Stimulated activated CD4-positive, alpha-beta T cell treated with anti-CD3 and anti-CD28 coated beads, TNF-alpha, amount 100 ng/mL, for 48 hours (primary cell): ENCODE measurements around the gene KIAA0232.

Source experiments
- DNase-seq, 3 donors: peaks; one replicate each; pipeline ENCODE4 v3.0.0-alpha.2; 2020; ENCODE audit warnings: low read depth in 3 of 3

Gene KIAA0232

DNA sequence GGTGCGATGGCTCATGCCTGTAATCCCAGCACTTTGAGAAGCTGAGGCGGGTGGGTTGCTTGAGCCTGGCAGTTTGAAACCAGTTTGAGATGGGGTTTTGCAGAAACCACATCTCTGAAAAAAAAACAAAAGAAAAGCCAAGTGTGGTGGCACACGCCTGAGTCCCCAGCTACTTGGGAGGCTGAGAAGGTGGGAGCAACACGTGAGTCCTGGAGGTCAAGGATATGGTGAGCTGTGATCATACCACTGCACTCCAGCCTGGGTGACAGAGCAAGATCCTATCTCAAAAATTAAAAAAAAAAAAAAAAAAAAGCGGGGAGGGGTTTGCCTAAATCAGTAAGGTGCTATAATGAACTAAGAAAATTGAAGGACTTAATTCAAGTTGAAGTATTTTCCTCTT is 68.9 kb downstream of the KIAA0232 start:
- DNase-seq = no peak

- no peak for DNase-seq
These were observed 69.4 kb downstream of the KIAA0232 start for GRCh38 chr4:6851962-6852361.

DNA sequence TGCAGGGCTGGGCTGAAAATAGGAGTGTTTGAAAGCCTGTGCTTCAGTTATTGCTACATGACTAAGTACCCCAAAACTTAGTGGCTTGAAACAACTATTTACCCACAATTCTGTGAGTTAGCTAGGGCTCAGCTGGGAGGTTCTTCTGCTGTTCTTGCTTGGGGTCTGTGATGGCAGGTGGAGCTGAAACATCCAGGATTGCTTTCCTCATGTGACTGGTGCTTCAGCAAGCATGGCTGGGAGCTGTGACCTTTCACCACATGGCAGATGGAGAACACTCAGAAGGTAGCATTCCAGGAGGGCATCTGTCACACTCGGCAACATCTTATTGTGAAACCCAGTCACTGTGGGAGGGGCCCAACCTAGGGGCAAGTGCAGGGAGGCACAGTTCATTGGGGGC is 70.1 kb downstream of the KIAA0232 start:
- DNase-seq = no peak

- no peak for DNase-seq
These were observed 71.7 kb downstream of the KIAA0232 start for GRCh38 chr4:6854098-6854744.

DNA sequence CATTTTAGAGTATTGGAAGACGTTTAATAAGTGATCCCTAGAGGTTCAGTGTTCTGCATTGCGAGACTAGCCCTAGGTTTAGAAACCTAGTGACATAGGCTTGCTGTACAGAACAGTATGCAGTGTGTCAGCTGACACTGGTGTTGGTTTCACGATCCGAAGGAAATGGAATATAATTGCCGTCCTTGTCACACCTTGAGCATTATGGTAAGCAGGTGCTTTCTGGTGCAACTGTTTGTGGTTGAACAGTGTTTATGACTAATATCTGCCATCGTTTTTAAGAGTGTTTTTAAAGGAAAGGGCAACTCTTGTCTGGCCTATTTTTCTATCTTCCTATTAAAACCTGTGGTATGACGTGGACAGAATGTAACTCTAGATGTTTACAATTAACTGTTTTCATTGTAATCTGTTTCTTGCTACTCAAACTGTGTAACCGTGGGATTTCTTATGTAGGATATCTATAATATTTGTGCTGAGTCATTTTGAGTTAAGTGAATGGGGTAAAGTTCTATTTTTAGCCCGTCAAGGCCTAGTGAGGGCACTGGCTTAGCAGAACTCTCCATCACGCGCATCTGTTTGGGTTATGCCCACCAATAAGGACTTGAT is 73.3 kb downstream of the KIAA0232 start:
- DNase-seq = peak in 2 of 3 donors; percentile 12 to 19

DNA sequence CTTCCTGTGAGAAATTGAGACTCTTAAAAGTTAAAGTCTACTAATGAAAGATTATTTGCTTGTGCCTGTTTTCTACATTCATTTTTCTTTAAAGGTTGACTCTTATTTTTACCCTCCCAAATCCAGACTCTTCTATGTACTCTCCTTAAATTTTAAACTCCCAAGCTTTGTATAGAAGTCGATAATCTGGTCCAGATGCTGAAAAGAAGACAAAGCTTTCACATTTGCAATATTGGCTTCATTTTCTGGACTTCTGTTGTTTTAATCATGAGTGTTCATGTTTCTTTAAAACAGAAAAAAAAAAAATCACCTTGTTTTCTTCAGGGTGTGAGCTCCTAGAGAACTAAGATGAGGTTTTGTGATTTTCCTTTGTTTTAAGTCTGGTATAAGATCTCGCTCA is 73.9 kb downstream of the KIAA0232 start:
- no peak for DNase-seq

GRCh38 chr4:6857009-6857882 is 74.7 kb downstream of the KIAA0232 start:
- no peak for DNase-seq

- no peak for DNase-seq
These were observed 76.5 kb downstream of the KIAA0232 start for GRCh38 chr4:6858997-6859396.

DNA sequence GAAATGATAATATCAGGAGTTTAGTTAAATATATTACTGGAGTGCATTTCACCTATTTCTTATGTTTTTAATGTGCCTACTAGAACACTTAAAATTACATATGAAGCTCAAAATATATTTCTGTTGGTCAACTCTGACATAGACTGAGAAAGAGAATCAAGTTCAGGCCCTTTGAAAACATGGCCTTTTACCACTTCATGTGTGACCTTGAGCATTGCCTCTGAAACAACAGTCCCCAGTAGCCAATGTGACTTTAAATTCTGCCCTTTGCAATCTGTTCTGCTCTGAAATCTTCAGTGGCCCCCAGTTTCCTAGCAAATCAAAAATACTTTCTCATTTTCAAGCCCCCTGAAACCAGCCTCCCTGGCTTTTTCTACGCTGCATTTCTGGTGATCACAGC is 77.0 kb downstream of the KIAA0232 start:
- DNase-seq = no peak

- no peak for DNase-seq
These were observed 85.9 kb downstream of the KIAA0232 start for GRCh38 chr4:6868386-6868785.

GRCh38 chr4:6869944-6870343 is 87.4 kb downstream of the KIAA0232 start:
- DNase-seq = no peak

GRCh38 chr4:6873291-6873690 is 90.8 kb downstream of the KIAA0232 start:
- no peak for DNase-seq

DNA sequence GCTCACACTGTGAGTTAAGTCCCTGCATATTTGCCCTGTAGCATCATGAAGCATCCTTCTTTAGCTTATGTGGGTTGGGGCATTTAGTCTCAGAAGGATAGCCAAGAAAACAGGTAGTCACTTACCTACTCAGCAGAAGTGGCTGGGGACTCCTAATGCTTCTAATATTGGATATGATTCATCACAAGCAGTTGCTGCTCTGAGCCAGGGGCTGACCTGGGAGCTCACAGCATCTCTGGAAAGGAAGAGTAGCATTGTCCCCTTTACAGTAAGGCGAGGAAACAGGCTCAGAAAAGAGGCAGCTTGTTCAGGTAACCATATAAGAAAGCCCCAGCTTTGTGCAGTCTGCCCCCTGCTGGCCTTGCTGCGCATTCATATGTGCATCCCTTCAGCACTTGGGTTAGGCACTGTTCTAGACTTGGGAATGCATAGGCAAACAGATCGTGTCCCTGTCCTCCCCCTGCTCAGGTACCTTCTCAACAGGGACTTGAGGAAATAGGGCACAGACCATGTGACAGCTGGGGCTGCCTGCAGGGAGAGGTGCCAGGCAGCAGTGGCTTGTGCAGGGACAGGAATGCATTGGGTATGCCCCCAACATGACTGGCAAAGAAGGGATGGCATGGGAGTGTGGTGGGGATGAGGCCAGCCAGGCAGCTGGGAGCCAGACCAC is 91.4 kb downstream of the KIAA0232 start:
- peak; percentile 63 to 70 (median 64) for DNase-seq

DNA sequence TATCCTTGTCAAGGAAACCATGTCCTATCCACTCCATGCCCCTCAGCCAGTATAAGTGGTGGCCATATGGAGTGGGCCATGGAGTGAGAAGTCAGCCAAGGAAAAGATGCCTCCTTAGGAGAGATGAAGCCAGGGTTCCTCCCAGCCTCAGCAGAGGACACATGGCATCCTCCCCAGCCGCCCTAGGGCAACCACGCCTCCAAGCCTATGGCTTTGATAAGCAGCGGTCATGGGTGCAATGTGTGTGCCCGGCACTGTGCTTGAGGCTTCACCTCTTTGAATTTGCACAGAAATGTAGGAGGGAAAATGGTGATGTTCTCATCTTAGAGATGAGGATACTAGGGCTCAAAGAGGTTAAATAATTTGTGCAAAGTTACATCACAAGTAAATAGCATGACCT is 92.5 kb downstream of the KIAA0232 start:
- no peak for DNase-seq

DNA sequence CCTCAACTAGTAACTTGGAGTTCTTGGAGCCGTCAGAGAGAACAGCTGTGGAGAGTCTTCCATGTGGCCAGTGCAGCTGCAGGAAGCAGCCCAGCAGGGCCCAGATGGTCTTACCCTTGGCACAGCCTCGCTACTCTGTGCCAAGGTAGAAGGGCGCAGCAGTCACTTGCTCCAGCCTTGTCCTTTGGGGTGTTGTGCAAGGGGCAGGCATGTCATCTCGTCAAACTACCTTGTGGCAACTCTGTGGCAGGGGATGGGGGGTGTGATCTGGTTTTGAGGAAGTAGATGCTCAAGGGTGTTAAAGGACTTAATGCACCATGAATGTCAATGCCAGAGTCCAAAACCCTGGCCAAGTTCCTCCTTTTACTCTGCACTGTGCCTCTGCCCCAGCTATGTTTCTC is 92.9 kb downstream of the KIAA0232 start:
- DNase-seq = no peak

DNA sequence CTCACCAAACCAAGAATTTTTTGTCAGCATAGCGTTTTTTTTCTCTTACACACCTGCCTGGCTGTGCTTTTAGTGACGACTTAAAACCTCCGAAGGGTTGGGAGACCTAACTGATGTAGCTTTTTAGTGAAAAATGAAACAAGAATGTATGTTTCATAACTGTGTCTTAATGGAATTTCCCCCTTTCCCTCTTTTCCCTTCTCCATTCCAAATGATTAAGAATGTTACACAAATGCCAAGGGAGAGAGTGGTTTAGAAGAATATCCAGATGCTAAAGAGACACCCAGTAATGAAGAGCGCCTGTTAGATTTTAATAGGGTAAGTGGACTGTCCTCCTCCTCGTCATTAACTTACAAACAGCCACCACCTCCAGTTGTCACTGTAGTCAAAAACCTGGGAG is 93.9 kb downstream of the KIAA0232 start:
- no peak for DNase-seq

DNA sequence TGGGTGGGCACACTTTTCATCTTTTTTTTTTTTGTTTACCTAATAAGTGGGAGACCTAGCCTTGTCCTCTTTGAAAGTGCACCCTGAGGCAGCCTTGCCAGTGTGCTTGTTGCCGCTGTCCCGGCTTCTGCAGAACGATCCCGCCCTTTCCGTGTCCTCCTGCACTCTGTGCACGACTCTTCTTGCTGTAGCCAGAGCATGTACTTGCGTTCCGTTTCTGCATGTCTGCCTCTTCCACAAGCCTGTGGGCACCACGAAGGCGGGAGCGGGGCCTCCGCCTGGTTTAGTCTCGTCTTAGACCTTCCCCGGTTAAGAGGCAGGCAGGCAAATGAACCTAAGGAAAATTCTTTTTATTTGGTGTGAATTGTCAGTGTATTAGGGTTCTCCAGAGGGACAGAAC is 94.5 kb downstream of the KIAA0232 start:
- no peak for DNase-seq

- no peak for DNase-seq
These were observed 96.0 kb downstream of the KIAA0232 start for GRCh38 chr4:6878451-6879059.

DNA sequence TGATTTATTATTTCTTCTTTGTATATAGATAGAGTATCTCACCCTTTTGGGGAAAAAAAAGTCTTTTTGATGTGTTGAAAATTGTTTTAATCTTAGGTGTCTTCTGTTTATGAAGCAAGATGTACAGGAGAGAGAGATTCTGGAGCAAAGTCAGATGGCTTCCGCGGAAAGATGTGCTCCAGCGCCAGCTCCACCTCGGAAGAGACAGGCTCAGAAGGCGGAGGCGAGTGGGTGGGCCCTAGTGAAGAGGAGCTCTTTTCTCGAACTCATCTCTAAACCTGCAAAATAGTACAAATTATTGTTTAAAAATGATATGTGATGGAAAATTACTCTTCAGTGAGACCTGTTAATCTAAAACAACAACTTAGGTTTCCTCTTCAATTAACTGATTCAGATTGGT is 98.2 kb downstream of the KIAA0232 start:
- DNase-seq = no peak

GRCh38 chr4:6881908-6882307 is 99.4 kb downstream of the KIAA0232 start:
- DNase-seq = no peak

DNA sequence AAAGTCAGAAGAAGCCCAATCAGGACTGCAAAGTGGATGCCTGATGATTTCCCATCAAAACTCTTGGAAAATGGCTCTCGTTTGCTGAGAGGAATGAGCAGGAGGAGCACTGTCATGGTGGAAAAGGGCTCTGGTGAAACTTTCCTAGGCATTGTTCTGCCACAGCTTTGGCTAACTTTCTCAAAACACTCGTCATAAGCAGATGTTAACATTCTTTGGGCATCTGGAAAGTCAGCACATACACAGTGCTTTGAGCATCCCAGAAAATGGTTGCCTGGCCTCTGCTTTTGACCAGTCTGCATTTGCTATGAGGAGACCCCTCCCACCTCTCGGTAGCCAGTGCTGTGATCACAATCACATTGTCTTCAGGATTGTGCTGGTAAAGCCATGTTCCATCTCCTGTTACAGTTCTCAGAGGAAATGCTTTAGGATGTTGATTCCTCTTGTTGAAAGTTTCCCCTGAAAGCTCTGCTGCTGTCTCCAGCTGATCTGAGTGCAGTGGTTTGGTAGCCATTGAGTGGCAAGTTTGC is 101.9 kb downstream of the KIAA0232 start:
- no peak for DNase-seq
